HG03039 (cell line): ENCODE results near the gene CDK19.

Source experiments
- ATAC-seq: cut with Tn5 transposase; IDR thresholded peaks from one replicate; pipeline ENCODE4 v1.9.1; 2021; ENCODE audit warnings: mild to moderate bottlenecking, moderate library complexity; ENCODE audit not compliant: unreplicated experiment

CDK19 gene

DNA sequence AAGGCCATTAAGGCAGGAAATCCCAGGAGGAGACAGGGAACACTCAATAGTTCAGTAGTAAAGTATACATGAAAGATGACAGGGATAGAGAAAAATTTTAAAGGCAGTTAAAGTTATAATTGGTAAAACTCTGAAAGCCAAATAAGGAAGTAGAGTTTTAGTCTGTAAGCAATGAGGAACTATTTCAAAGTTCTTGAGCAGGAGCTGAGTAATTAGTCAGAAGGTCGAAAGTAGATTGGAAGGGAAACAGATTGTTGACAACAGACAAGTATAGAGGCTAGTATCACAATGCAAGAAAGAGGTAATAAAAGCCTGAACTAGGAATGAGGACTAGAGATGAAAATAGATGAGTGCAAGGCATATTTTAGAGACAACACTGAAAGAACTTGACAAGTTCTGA lies 150.3 kb downstream of the CDK19 start:
- no peak for ATAC-seq

DNA sequence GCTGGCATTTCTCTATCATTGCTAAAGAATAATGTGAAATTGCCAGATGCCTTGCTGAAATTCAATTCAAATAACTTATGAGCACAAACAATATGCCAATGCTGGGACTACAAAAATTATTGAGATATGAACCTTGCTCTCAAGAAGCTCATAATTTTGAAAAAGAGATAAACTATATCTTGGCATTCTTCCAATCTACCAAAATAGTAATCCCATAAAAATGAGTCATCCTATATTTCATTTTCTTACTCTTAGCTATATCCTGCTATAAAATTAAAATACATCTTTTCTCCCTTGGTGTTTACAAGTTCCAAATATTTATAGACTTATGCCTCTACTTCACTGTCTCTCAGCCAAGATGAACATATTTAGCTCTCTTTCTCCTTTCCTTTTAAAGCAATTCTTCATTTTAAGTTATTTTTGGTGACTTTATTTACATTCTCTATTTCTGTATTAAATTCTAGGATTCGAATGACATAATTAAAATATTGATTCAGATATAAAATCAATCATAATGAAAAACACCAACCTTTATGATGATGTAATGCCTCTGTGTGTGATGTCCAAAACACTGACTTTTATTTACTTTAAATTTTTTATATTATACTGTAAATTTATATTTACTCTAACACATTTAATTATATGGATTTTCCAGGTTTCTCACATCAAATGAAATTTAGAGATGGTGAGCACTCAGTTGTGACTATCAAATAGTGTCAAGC lies 152.6 kb downstream of the CDK19 start:
- no peak for ATAC-seq

DNA sequence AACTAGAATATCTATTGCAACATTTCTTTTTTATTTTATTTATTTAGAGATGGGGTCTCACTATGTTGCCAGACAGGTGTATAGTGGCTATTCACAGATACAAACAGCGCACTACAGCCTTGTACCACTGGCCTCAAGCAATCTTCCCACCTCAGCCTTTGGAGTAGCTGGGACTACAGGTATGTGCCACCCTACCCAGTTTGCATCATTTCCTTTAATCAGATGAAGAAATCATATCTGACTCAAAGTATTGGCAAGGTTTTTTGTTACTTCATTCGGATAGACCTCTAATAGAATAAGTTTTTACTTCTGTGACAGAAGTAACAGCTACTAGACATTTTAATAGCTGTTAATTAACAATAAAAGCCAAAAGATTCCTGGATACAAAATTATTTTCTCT lies 153.9 kb downstream of the CDK19 start:
- no peak for ATAC-seq

DNA sequence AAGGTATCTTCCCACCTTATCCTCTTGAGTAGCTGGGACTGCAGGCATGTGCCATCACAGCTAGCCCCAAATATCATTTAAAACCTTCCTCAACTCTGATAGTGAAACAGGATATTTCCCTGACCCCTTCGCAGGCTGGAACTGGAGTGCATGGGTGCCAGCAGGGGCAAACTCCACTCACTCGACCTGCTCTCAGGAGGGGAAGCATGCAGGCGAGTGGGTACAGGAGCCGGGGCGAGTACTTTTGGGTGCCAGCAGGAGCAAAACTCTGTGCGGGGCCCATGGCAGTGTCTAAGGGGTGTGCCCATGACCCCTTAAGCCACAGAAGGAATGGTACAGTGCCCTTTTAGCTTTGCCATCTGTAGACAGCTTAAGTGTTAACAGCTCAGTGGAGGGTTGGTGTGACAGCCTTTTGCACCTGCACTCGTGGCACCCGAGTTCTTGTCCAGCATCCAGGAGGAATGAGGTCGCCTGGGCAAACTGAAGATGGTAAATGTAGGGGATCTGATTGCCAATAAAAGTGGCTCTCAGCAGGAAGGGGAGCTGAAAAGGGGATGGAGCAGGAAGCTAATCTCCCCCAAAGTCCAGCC lies 155.1 kb downstream of the CDK19 start:
- ATAC-seq: no peak

DNA sequence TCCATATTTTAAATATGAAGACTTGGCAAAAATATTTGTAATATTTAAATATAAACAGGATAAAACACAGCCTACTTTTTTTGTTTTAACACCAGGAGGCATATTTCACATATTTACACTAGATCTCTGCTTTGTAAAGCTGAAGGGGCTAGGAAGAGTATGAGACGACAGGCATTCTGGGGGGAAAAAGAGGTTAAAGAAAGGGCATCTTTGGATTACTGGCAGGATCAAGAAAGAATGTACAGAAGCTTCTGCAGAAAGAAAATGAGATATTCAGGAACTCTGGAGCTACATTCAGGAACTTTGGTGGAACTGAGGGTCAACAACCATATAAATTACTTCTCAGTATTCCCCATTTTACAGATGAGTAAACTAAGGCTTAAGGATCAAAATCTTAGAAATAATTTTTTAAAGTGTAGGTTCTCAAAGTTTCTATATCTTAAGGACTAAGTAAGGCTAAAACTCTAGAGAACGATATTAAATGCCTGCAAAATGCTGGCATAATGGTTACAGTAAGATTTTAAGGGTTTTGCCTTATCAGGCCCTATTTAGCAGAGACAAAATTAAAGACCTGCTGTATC lies 156.5 kb downstream of the CDK19 start:
- no peak for ATAC-seq

DNA sequence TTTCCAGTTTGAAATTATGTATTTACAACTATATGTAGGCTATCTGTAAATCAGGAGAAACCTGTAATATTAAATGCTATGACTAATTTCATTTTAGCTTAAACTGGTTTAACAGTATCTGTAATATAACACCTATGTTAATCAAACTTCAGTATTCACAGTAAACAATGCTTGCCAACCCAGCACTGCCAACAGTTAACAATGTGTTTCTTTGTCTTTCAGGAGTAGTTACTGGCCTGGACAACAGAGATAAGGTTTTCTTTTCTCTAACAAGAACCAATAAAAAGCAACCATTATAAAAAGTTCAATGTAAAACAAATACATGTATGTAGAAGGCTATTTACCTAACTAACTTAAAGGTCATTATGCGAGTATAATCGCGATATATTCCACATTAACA lies 158.8 kb downstream of the CDK19 start:
- no peak for ATAC-seq

DNA sequence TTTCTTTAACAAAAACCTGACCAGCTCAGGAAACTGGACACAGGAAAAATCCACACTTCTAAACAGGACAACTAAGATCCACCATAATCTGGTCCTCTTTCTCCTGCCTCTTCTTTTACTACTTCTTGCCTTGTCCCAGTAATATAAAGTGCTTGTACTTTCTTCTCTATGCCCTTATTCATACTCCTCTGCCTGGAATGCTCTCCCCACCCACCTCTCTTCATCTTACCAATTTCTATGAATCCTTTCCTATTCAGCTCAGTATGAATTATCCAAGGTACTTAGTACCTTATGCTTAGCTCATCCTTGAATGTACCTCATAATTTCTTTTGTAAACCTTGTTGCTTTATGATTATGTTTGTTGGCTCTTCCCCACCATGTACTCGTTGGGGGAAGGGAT lies 159.4 kb downstream of the CDK19 start:
- ATAC-seq: no peak

DNA sequence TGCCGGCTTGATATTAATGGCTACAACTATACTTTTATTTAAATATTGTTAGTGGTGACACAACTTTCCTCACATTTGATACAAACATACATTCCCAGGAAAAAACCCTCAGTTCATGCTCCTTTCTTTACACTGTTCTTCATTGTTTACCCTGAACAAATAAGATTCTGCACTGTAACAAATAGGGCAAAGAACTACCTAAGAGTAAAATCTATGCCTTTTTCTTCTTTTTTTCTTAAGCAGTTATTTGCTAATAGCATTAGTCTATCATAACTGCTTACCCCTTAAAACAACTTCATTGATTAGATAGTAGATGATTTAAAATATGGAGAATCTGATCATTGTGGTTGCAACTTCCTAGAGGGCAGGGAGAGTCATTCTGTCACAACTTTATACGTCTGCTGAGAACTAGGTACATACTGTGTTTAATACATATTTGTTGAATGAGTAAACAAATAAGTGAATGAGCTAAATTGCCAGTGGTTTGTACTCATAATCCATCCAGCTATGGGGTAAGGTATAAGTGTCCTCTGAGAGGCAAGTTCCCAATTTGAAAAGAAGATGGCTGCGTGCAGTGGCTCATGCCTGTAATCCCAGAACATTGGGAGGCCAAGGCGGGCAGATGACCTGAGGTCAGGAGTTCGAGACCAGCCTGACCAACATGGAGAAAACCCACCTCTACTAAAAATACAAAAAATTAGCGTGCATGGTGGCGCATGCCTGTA lies 161.0 kb downstream of the CDK19 start:
- ATAC-seq: no peak

DNA sequence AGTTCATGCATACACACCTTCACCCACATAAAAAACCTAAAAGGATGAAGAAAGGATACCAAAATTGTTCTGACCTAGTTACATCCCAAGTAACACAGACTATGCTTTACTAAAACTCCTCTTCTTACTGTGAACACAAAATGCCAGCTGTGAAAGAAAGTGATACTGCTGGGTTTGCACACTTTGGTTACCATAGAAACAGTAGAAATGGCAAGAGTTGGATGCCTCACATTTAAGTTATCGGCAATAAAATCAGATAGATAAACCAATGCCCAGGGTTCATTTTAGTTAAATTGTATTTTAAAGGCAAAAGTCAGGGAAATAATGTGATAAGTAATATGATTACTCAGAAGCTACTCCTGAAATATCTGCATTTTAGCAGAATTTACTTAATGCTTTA lies 161.9 kb downstream of the CDK19 start:
- no peak for ATAC-seq

DNA sequence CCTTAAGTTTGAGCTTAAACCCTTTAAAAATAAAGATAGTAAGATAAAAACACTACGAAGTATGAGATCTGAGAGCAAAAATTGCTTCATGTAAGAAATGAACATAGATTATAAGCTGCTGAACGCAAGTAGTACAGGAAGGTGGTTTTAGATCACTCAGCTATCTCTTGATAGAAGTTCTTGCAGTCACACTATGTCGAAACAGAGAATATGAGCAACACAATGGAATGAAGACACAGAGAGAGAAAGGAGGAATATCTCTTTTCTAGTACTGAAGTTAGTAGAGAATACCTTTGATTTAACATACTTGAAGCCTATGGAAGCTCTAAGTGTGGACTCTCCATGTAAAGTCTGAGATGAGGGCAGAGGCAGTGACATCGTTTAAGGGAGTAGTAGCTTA lies 162.7 kb downstream of the CDK19 start:
- ATAC-seq: no peak

DNA sequence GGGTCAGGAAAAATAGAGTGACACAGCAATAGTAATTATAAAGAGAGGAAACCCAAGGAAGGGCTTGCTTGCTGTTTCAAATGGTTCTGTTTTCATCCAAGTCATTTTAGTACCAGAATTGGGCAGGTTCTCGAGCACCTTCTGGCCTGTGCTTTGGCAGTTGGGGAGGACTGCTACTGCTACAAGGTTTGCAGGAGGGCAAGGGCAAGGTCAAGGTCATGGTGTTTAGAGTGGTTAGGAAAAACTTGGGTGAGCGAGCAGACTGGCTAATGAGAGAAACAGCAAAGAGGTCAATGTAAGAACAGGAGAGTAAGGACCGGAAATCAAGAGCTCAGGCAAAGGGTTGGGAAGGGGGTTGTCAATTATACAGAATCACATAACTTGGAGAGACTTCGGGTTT lies 164.5 kb downstream of the CDK19 start:
- no peak for ATAC-seq

DNA sequence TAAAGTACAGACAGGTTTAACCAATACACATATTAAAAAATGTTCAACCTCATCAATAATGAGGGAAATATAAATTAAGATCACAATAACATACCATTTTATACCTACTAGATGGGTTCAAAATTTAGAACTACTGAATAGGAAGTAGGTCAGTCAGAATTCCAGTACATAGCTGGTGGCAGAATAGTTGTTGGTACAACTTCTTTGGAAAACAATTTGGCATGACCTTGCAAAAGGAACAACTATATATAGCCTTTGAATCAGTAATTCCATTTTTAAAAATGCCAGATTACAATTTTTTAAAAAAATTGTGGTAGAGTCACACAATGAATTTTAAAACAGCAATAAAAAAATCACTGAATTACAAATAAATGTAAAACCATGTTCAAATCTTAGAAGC lies 165.6 kb downstream of the CDK19 start:
- ATAC-seq: no peak

DNA sequence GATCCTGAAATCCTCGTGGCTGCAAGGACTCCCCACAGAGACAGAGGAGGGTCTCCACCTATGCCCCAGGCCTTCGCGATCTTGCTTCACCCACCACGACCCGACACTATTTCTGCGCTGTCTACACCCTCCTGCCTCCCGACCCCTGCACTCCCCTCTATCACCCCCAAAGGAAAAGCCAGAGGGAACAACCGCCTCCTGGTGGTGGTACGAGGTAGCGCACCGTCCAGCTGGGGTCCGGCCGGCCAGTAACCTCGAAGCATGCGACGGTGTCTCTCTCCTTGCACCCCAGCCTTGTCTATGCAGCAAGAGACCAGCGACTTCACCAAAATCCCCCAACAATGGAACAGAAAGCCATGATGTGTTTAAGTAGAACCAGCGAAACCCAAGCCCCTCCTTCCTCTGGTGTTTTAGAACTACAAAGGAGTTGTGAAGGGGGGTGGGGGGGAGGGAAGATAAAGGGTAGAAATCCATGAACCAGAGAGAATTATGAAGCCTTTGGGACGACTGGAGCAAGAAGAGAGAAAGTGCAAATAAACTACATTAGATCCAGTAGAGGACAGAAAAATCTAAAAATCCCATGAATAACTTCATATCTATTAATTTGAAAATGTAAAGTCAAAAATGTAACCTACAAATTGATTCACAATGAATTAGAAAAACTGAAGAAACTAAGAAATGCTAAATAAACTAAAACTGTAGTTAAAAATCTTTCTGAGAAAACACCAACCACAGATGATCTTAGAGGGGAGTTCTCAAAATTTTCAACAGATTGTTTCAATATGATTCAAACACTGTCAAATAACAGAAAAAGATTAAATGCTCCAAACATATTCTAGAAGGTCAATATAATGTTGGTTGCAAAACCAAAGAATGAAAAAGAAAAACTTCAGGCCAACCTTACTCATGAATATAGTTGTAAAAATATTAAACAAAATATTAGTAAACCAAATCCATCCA lies 168.0 kb downstream of the CDK19 start:
- ATAC-seq: no peak

DNA sequence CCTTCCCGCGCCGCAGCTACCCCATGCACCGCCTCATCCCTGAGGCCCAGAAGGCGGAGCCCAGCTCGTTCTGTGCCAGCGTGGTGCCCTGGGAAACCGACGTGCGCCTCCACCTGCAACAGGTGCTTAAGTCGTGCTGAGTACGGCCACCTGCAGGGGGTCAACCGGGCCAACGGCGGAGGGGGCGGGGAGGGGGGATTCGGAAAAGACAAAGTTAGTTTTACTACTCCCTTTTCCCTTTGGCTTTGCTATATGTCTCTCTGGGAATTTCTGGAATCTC lies 168.9 kb downstream of the CDK19 start:
- ATAC-seq: no peak

DNA sequence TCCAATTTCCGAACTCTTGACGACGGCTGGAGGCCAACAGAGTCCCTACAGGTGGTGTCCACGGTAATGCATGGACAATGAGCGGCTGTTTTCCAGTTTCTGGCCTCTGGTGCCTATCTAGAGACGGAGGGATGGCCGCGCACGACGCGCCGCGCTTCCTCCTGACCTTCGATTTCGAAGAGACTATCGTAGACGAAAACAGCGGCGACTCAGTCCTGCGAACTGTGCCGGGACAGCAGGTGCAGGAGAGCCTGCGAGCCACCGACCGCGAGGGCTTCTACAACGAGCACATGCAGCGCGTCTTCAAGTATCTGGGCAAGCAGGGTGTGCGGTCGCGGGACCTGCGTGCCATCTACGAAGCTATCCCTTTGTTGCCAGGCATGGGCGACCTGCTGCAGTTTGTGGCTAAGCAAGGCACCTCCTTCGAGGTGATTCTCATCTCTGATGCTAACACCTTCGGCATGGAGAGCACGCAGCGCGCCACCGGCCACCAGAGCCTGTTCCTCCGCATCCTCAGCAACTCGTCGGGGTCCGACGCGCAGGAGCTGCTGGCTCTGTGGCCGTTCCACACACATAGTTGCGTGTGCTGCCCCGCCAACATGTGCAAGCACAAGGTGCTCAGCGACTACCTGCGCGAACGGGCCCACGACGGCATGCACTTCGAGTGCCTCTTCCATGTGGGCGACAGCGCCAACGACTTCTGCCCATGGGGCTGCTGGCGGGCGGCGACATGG lies 169.4 kb downstream of the CDK19 start:
- no peak for ATAC-seq

DNA sequence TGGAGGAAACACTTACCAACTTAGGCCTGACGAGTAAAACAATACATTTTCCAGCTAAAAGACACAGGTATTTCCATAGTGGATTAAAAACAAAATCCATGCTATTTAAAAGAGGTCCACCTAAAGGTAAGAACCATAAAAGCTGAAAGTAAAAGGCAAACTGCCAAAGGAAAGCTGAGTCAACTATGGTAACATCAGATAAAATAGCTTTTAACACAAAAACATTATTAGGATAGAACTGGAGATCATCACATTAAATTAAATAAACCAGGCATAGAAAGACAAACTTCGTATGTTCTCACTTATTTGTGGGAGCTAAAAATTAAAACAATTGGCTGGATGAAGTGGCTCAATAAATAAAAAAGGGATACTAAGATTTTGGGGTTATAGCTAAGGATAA lies 172.1 kb downstream of the CDK19 start:
- no peak for ATAC-seq

DNA sequence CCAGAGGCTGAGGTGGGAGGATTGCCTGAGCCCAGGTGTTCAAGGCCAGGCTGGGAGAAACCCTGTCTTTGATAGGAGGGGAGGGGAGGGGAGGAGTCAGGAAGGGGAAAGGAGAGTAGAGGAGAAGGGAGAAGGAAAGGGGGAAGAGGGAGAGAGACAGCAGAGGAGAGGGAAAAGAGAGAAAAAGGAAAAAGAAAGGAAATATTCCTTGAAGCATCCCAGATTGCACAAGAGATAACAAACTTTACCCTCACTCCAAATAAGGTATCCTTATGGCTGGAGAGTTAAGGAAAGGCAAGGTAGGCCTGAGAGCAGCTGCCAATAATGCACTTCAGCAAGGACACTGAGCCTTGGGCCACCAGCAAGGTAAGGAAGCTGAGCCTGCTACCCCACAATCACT lies 172.6 kb downstream of the CDK19 start:
- ATAC-seq: no peak

DNA sequence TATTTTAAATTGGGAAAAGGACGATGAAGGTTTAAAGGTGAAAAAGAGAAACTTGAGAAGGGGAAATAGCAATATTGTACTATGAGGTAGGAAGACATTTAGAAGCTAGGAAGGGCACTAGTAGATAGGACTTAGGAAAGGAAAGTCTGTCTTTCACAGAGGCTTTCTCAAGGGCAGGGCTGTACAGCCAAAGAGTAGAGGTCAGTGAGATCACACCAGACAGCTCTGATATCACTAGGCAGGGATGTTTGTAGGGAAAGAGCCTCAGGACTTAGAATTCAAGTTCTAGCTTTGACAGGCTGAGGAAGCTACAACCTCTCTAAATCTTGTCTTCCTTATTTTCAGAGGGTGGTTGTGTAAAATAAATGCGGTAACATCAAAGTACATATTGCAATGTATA lies 178.5 kb downstream of the CDK19 start:
- ATAC-seq: no peak

DNA sequence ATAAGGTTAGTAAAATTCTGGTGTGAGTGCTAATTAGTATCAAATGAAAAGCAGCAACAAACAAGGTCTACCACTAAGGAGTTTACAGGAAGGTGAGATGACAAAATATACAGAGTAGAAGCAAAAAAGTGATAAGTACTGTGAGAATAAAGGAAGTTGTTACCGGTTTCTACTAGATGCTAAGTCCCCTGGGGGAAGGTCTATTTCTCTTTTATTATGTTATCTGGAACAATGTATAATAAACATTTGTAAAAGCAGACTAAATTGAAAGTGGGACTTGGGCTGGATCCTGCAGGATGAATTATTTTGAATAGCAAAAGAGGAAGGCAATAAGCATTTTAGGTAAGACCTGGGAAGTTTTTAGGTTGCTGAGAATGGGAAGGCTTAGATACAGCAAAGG lies 180.2 kb downstream of the CDK19 start:
- no peak for ATAC-seq

DNA sequence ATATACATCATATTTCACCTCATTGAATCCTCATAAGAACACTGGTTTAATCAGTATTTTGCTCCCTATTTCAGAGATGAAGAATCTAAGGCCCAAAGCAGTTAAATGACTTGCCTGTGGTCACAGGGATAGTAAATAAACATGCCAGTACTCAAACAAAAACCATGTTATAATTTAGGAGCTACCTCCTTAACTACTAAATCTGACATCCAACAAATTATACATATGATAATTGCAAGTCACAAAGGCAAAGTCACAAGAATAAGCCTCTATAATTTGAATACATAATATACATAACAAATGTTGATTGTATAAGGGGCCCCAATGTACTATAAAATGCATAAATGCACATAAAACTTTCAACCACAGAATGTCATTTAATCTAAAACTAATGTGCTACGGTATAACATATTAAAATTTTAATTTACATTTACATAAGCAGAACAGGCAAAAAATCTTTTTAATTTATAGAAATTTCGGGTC lies 181.5 kb downstream of the CDK19 start:
- no peak for ATAC-seq
